Bronchial epithelial cell (primary cell): ENCODE results near the gene MYBBP1A. TPM values are rescaled to one million over a fixed set of nuclear protein-coding genes. Genes with fewer than 3 reads are reported as not detected.

Experiments used
- DNase-seq: peaks from one replicate; pipeline ENCODE4 v3.0.0-alpha.2; 2010; ENCODE audit warnings: low read depth
- FAIRE-seq: peaks from 2 replicates; lab custom pipeline; 2011; peaks lifted over from hg19 to GRCh38; lab: Jason Lieb, UNC
- H3K27me3 ChIP-seq: 2 replicates; pipeline ENCODE4 v1.5.1; 2011; ENCODE audit warnings: low read length; ENCODE audit not compliant: control insufficient read depth, insufficient read depth
- H3K36me3 ChIP-seq: 2 replicates; pipeline ENCODE4 v1.5.1; 2011; ENCODE audit warnings: low read length; ENCODE audit not compliant: control insufficient read depth, insufficient read depth
- H3K4me3 ChIP-seq: 2 replicates; pipeline ENCODE4 v1.5.1; 2011; ENCODE audit warnings: mild to moderate bottlenecking, low read depth, low read length, control low read depth
- total RNA-seq: library from RNA; depleted of rRNA; stranded (reverse); fragments of >200 nt; gene quantifications from 2 replicates; pipeline ENCODE4 v1.2.1, GENCODE V29; 2014
- TF ChIP-seq, protein P1 (sequence below): IDR thresholded peaks from 2 replicates; pipeline ENCODE4 v1.5.1; 2011; ENCODE audit warnings: mild to moderate bottlenecking, moderate library complexity, low read length, control low read depth, inconsistent platforms; ENCODE audit not compliant: insufficient read depth, severe bottlenecking

MYBBP1A gene
- total RNA-seq, 1 donor from 2014 or later: 60.6 TPM

- FAIRE-seq (no peak), DNase-seq (no peak)
- TF ChIP-seq, protein P1, sequence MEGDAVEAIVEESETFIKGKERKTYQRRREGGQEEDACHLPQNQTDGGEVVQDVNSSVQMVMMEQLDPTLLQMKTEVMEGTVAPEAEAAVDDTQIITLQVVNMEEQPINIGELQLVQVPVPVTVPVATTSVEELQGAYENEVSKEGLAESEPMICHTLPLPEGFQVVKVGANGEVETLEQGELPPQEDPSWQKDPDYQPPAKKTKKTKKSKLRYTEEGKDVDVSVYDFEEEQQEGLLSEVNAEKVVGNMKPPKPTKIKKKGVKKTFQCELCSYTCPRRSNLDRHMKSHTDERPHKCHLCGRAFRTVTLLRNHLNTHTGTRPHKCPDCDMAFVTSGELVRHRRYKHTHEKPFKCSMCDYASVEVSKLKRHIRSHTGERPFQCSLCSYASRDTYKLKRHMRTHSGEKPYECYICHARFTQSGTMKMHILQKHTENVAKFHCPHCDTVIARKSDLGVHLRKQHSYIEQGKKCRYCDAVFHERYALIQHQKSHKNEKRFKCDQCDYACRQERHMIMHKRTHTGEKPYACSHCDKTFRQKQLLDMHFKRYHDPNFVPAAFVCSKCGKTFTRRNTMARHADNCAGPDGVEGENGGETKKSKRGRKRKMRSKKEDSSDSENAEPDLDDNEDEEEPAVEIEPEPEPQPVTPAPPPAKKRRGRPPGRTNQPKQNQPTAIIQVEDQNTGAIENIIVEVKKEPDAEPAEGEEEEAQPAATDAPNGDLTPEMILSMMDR: no peak
- no peaks in the 10 kb centered on the region for H3K27me3 ChIP-seq
- H3K4me3 ChIP-seq: no peak overlapping the region
- H3K36me3 ChIP-seq: no peaks in the 10 kb centered on the region
Observed at GRCh38 chr17:4488989-4489595, 66.1 kb downstream of the MYBBP1A start.

Other genes with a start within 250 kb of the MYBBP1A start
- gene UBE2G1, start 188.7 kb downstream of the MYBBP1A start, total RNA-seq: 39.2 and 42.2 TPM in 2 replicates
- gene SPNS3, start 121.4 kb downstream of the MYBBP1A start, total RNA-seq: 0.26 TPM in 1 of 2 replicates, not detected in the other
- gene SPNS2, start 56.5 kb downstream of the MYBBP1A start, total RNA-seq: 3.9 and 22.8 TPM in 2 replicates
- gene GGT6, start 5.2 kb upstream of the MYBBP1A start, total RNA-seq: 6.6 and 24.1 TPM in 2 replicates
- gene SMTNL2, start 29.1 kb upstream of the MYBBP1A start, total RNA-seq: not detected in 2 replicates
- gene ALOX15, start 86.3 kb upstream of the MYBBP1A start, total RNA-seq: under 0.01 TPM in 1 of 2 replicates, not detected in the other
- 11.8 and 13.7 TPM in 2 replicates for gene PELP1, start 148.8 kb upstream of the MYBBP1A start, total RNA-seq
- gene ARRB2, start 155.2 kb upstream of the MYBBP1A start, total RNA-seq: 2.9 and 6.5 TPM in 2 replicates
- gene MED11, start 176.0 kb upstream of the MYBBP1A start, total RNA-seq: 10.5 and 16.5 TPM in 2 replicates
- under 0.01 and 0.38 TPM in 2 replicates for gene ZMYND15, start 184.4 kb upstream of the MYBBP1A start, total RNA-seq
- gene CXCL16, start 184.5 kb upstream of the MYBBP1A start, total RNA-seq: 9.2 and 12.7 TPM in 2 replicates
- gene TM4SF5, start 216.5 kb upstream of the MYBBP1A start, total RNA-seq: not detected in 2 replicates
- 0.77 TPM in 1 of 2 replicates, not detected in the other for gene VMO1, start 231.0 kb upstream of the MYBBP1A start, total RNA-seq
- not detected in 2 replicates for gene GLTPD2, start 233.6 kb upstream of the MYBBP1A start, total RNA-seq
- gene PSMB6, start 240.8 kb upstream of the MYBBP1A start, total RNA-seq: 144 and 157 TPM in 2 replicates